Measurements from ENCODE around the gene PIGZ. TPM values are rescaled to one million over a fixed set of nuclear protein-coding genes. Genes with fewer than 3 reads are reported as not detected.
"Not testable (repeated sequence)": the region's sequence is repeated elsewhere in the genome, so short reads cannot be mapped to it uniquely, and the experiment has no call there.

The PIGZ gene
- total RNA-seq, 1 experiment from 2014 or later: 0.69 TPM

DNA sequence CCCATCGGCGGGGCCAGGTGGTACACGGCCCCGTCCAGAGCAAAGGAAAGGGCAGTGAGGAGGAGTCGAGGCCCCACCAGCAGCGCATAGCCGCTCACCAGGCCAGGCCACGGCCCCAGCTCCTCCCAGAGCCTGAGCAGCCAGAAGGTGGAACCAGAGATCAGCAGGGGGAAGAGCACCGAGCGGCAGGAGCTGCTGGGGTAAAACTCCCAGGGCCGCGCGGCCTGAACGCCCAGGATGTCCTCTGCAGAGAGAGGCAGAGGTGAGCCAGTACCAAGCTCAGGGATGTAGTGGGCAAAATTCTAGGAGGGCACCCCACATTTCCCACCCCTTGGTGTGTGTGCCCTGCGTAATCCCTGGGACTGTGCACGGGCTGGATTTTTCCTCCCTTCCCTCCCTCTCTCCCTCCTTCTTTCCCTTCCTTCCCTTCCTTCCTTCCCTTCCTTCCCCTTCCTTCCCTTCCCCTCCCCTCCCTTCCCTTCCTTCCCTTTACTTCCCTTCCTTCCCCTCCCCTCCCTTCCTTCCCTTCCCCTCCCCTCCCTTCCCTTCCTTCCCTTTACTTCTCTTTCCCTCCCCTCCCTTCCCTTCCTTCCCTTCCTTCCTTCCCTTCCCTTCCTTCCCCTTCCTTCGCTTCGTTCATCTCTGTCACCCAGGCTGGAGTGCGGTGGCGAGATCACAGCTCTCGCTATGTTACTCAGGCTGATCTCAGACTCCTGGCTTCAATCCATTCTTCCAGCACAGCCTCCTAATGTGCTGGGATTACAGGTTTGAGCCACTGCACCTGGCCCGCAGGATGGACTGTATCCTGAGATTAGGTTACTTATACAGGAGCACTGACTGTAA is 20.0 kb downstream of the PIGZ start:
- H3K27me3 ChIP-seq (replicated peaks; ENCODE audit: insufficient read depth, low read depth, low read length, poor library complexity): no peaks in the 10 kb centered on the region
- H3K9me3 ChIP-seq (ENCODE audit: low read depth, low read length, poor library complexity, severe bottlenecking): no peaks in the 10 kb centered on the region
- no TSS peak for BruUV-seq (replicated peaks)
- DNase-seq (ENCODE audit: low spot score): no peak
- TF ChIP-seq, protein P1, sequence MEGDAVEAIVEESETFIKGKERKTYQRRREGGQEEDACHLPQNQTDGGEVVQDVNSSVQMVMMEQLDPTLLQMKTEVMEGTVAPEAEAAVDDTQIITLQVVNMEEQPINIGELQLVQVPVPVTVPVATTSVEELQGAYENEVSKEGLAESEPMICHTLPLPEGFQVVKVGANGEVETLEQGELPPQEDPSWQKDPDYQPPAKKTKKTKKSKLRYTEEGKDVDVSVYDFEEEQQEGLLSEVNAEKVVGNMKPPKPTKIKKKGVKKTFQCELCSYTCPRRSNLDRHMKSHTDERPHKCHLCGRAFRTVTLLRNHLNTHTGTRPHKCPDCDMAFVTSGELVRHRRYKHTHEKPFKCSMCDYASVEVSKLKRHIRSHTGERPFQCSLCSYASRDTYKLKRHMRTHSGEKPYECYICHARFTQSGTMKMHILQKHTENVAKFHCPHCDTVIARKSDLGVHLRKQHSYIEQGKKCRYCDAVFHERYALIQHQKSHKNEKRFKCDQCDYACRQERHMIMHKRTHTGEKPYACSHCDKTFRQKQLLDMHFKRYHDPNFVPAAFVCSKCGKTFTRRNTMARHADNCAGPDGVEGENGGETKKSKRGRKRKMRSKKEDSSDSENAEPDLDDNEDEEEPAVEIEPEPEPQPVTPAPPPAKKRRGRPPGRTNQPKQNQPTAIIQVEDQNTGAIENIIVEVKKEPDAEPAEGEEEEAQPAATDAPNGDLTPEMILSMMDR (conservative IDR thresholded peaks at IDR 0.05; ENCODE audit: low read depth, low read length): no peak; the same call in 1 of the 2 replicates
- no peak overlapping the region for H3K4me3 ChIP-seq (ENCODE audit: low read depth, low read length, poor library complexity, severe bottlenecking)
- H3K4me1 ChIP-seq (ENCODE audit: insufficient read depth, low read length, poor library complexity, severe bottlenecking): peaks cover 2% of the 10 kb centered on the region
- intact Hi-C loops (cut with micrococcal nuclease; ENCODE audit: unreplicated experiment): loop anchor here (10.0 kb wide), 2 partner anchors 234 to 344 kb away; partner anchors contain the start of genes CEP19 and PIGX
- H3K27ac ChIP-seq (ENCODE audit: low read depth, low read length, poor library complexity, severe bottlenecking): no peak overlapping the region
- POLR2A ChIA-PET (ENCODE audit: low non-redundant PET): no interaction called here
- CTCF ChIA-PET: no interaction called here
- H3K36me3 ChIP-seq (ENCODE audit: insufficient read depth, low read length, poor library complexity, severe bottlenecking): no peaks in the 10 kb centered on the region

- DNase-seq (ENCODE audit: low spot score): no peak
- Histone ChIP-seq H3K27ac (ENCODE audit: low read depth, low read length, poor library complexity, severe bottlenecking) (no peak overlapping the region), H3K36me3 (ENCODE audit: insufficient read depth, low read length, poor library complexity, severe bottlenecking) (no peaks in the 10 kb centered on the region), H3K4me1 (ENCODE audit: insufficient read depth, low read length, poor library complexity, severe bottlenecking) (peaks cover 6% of the 10 kb centered on the region), H3K9me3 (ENCODE audit: low read depth, low read length, poor library complexity, severe bottlenecking) (no peaks in the 10 kb centered on the region), H3K27me3 (replicated peaks; ENCODE audit: insufficient read depth, low read depth, low read length, poor library complexity) (no peaks in the 10 kb centered on the region), H3K4me3 (ENCODE audit: low read depth, low read length, poor library complexity, severe bottlenecking) (no peak overlapping the region)
- POLR2A ChIA-PET (ENCODE audit: low non-redundant PET): no interaction called here
- CTCF ChIA-PET: no interaction called here
- intact Hi-C loops (cut with micrococcal nuclease; ENCODE audit: unreplicated experiment): loop anchor here (10.0 kb wide), 2 partner anchors 233 to 343 kb away; partner anchors contain the start of genes CEP19 and PIGX
- no TSS peak for BruUV-seq (replicated peaks)
- TF ChIP-seq, protein P1 (conservative IDR thresholded peaks at IDR 0.05; ENCODE audit: low read depth, low read length): no peak
- no peak for TF ChIP-seq EZH2 (IDR thresholded peaks at IDR 0.05; ENCODE audit: borderline replicate concordance, low read depth, low read length, poor library complexity, severe bottlenecking)
Observed at GRCh38 chr3:196947860-196948441, 20.7 kb downstream of the PIGZ start.

GRCh38 chr3:196947136-196947859 is 21.3 kb downstream of the PIGZ start:
- Histone ChIP-seq H3K27me3 (replicated peaks; ENCODE audit: insufficient read depth, low read depth, low read length, poor library complexity) (no peaks in the 10 kb centered on the region), H3K4me1 (ENCODE audit: insufficient read depth, low read length, poor library complexity, severe bottlenecking) (peaks cover 6% of the 10 kb centered on the region), H3K27ac (ENCODE audit: low read depth, low read length, poor library complexity, severe bottlenecking) (no peak overlapping the region), H3K4me3 (ENCODE audit: low read depth, low read length, poor library complexity, severe bottlenecking) (no peak overlapping the region), H3K36me3 (ENCODE audit: insufficient read depth, low read length, poor library complexity, severe bottlenecking) (no peaks in the 10 kb centered on the region), H3K9me3 (ENCODE audit: low read depth, low read length, poor library complexity, severe bottlenecking) (no peaks in the 10 kb centered on the region)
- intact Hi-C loops (cut with micrococcal nuclease; ENCODE audit: unreplicated experiment): loop anchor here (10.0 kb wide), 2 partner anchors 232 to 342 kb away; partner anchors contain the start of genes CEP19 and PIGX
- ChIA-PET CTCF (no interaction called here), POLR2A (ENCODE audit: low non-redundant PET) (no interaction called here)
- no peak for DNase-seq (ENCODE audit: low spot score)
- no TSS peak for BruUV-seq (replicated peaks)
- TF ChIP-seq EZH2 (IDR thresholded peaks at IDR 0.05; ENCODE audit: borderline replicate concordance, low read depth, low read length, poor library complexity, severe bottlenecking): no peak
- TF ChIP-seq, protein P1 (conservative IDR thresholded peaks at IDR 0.05; ENCODE audit: low read depth, low read length): no peak

- H3K27me3 ChIP-seq (replicated peaks; ENCODE audit: insufficient read depth, low read depth, low read length, poor library complexity); H3K27ac ChIP-seq (ENCODE audit: low read depth, low read length, poor library complexity, severe bottlenecking); CTCF ChIA-PET; BruUV-seq (replicated peaks); H3K36me3 ChIP-seq (ENCODE audit: insufficient read depth, low read length, poor library complexity, severe bottlenecking); H3K9me3 ChIP-seq (ENCODE audit: low read depth, low read length, poor library complexity, severe bottlenecking); POLR2A ChIA-PET (ENCODE audit: low non-redundant PET); DNase-seq (ENCODE audit: low spot score): not testable (repeated sequence)
- Histone ChIP-seq H3K4me1 (ENCODE audit: insufficient read depth, low read length, poor library complexity, severe bottlenecking) (peaks cover 12% of the 10 kb centered on the region), H3K4me3 (ENCODE audit: low read depth, low read length, poor library complexity, severe bottlenecking) (peak overlapping the region; percentile 95)
- intact Hi-C loops (cut with micrococcal nuclease; ENCODE audit: unreplicated experiment): loop anchor here (10.0 kb wide), 2 partner anchors 229 to 339 kb away; partner anchors contain the start of genes CEP19 and PIGX
Observed at GRCh38 chr3:196944037-196944790, 24.4 kb downstream of the PIGZ start.
